ENCODE data around the gene ZNF446.
"Not testable (repeated sequence)": the region's sequence is repeated elsewhere in the genome, so short reads cannot be mapped to it uniquely, and the experiment has no call there.

Gene ZNF446

GRCh38 chr19:58440556-58440955 lies 35.6 kb upstream of the ZNF446 start:
- Histone ChIP-seq H3K56ac (ENCODE audit: low read length) (no peak overlapping the region), H3K4me1 (ENCODE audit: control insufficient read depth, low read depth, low read length) (no peaks in the 10 kb centered on the region), H3K18ac (ENCODE audit: low read length) (no peak overlapping the region), H3K9ac (ENCODE audit: low read length) (no peak overlapping the region), H4K8ac (ENCODE audit: low read depth, low read length) (no peak overlapping the region), H3K79me2 (ENCODE audit: control insufficient read depth, insufficient read depth, low read length) (no peaks in the 10 kb centered on the region), H2BK15ac (replicated peaks; ENCODE audit: low read depth) (no peak overlapping the region), H3K27ac (ENCODE audit: low read depth, low read length) (no peak overlapping the region), H2AK5ac (ENCODE audit: low read length) (no peak overlapping the region), H3K4ac (ENCODE audit: low read depth, low read length) (no peak overlapping the region), H3K4me2 (ENCODE audit: low read length) (peak overlapping the region; percentile 50), H3K27me3 (ENCODE audit: insufficient read depth, low read length, poor library complexity) (no peaks in the 10 kb centered on the region), H3K23ac (ENCODE audit: low read length) (no peak overlapping the region), H3K79me1 (ENCODE audit: low read length) (no peaks in the 10 kb centered on the region), H4K5ac (ENCODE audit: low read length) (no peak overlapping the region), H3K36me3 (ENCODE audit: control insufficient read depth, insufficient read depth, low read length) (no peaks in the 10 kb centered on the region), H3K4me3 (ENCODE audit: low read length) (peak overlapping the region; percentile 16), H2BK5ac (ENCODE audit: low read length) (no peak overlapping the region), H2BK120ac (ENCODE audit: low read depth, low read length) (no peak overlapping the region)
- WGBS (ENCODE audit: extremely low coverage, insufficient coverage, low lambda C conversion rate): no CpG with 5 or more reads among the region's 31 CpGs
- DNase-seq: no peak

- not testable (repeated sequence) for H4K5ac ChIP-seq (ENCODE audit: low read length); DNase-seq; H3K23ac ChIP-seq (ENCODE audit: low read length); H3K4ac ChIP-seq (ENCODE audit: low read depth, low read length); H2BK120ac ChIP-seq (ENCODE audit: low read depth, low read length); H3K36me3 ChIP-seq (ENCODE audit: control insufficient read depth, insufficient read depth, low read length); H3K27ac ChIP-seq (ENCODE audit: low read depth, low read length); H2BK5ac ChIP-seq (ENCODE audit: low read length); H3K18ac ChIP-seq (ENCODE audit: low read length); H3K4me1 ChIP-seq (ENCODE audit: control insufficient read depth, low read depth, low read length); H2AK5ac ChIP-seq (ENCODE audit: low read length); H3K79me1 ChIP-seq (ENCODE audit: low read length); H3K79me2 ChIP-seq (ENCODE audit: control insufficient read depth, insufficient read depth, low read length); H2BK15ac ChIP-seq (replicated peaks; ENCODE audit: low read depth); H3K27me3 ChIP-seq (ENCODE audit: insufficient read depth, low read length, poor library complexity); H3K4me3 ChIP-seq (ENCODE audit: low read length); H3K9ac ChIP-seq (ENCODE audit: low read length); H3K4me2 ChIP-seq (ENCODE audit: low read length); H4K8ac ChIP-seq (ENCODE audit: low read depth, low read length); H3K56ac ChIP-seq (ENCODE audit: low read length)
- WGBS (ENCODE audit: extremely low coverage, insufficient coverage, low lambda C conversion rate): no CpG with 5 or more reads among the region's 7 CpGs
Measured at GRCh38 chr19:58442986-58443385, 33.2 kb upstream of the ZNF446 start.

- H4K5ac ChIP-seq (ENCODE audit: low read length); H2BK15ac ChIP-seq (replicated peaks; ENCODE audit: low read depth); H3K79me1 ChIP-seq (ENCODE audit: low read length); H4K8ac ChIP-seq (ENCODE audit: low read depth, low read length); H3K18ac ChIP-seq (ENCODE audit: low read length); H3K56ac ChIP-seq (ENCODE audit: low read length); DNase-seq; H3K36me3 ChIP-seq (ENCODE audit: control insufficient read depth, insufficient read depth, low read length); H3K27ac ChIP-seq (ENCODE audit: low read depth, low read length); H3K79me2 ChIP-seq (ENCODE audit: control insufficient read depth, insufficient read depth, low read length); H3K4me1 ChIP-seq (ENCODE audit: control insufficient read depth, low read depth, low read length); H3K27me3 ChIP-seq (ENCODE audit: insufficient read depth, low read length, poor library complexity); H3K9ac ChIP-seq (ENCODE audit: low read length); H2AK5ac ChIP-seq (ENCODE audit: low read length); H3K4me2 ChIP-seq (ENCODE audit: low read length); H3K4me3 ChIP-seq (ENCODE audit: low read length); H3K23ac ChIP-seq (ENCODE audit: low read length); H2BK5ac ChIP-seq (ENCODE audit: low read length); H2BK120ac ChIP-seq (ENCODE audit: low read depth, low read length); H3K4ac ChIP-seq (ENCODE audit: low read depth, low read length): not testable (repeated sequence)
- no CpG with 5 or more reads among the region's 3 CpGs for WGBS (ENCODE audit: extremely low coverage, insufficient coverage, low lambda C conversion rate)
Measured at GRCh38 chr19:58448860-58449259, 27.3 kb upstream of the ZNF446 start.

- not testable (repeated sequence) for H3K4ac ChIP-seq (ENCODE audit: low read depth, low read length); H4K5ac ChIP-seq (ENCODE audit: low read length); H3K4me2 ChIP-seq (ENCODE audit: low read length); H3K79me2 ChIP-seq (ENCODE audit: control insufficient read depth, insufficient read depth, low read length); H3K4me3 ChIP-seq (ENCODE audit: low read length); H3K79me1 ChIP-seq (ENCODE audit: low read length); H3K18ac ChIP-seq (ENCODE audit: low read length); H2BK120ac ChIP-seq (ENCODE audit: low read depth, low read length); H3K27ac ChIP-seq (ENCODE audit: low read depth, low read length); H3K27me3 ChIP-seq (ENCODE audit: insufficient read depth, low read length, poor library complexity); DNase-seq; H3K4me1 ChIP-seq (ENCODE audit: control insufficient read depth, low read depth, low read length); H3K9ac ChIP-seq (ENCODE audit: low read length); H4K8ac ChIP-seq (ENCODE audit: low read depth, low read length); H2BK15ac ChIP-seq (replicated peaks; ENCODE audit: low read depth); H2BK5ac ChIP-seq (ENCODE audit: low read length); H3K23ac ChIP-seq (ENCODE audit: low read length); H3K36me3 ChIP-seq (ENCODE audit: control insufficient read depth, insufficient read depth, low read length); H2AK5ac ChIP-seq (ENCODE audit: low read length); H3K56ac ChIP-seq (ENCODE audit: low read length)
- WGBS (ENCODE audit: extremely low coverage, insufficient coverage, low lambda C conversion rate): no CpG with 5 or more reads among the region's 5 CpGs
Measured at GRCh38 chr19:58449980-58450379, 26.2 kb upstream of the ZNF446 start.

GRCh38 chr19:58450856-58451357 lies 25.2 kb upstream of the ZNF446 start:
- H3K4ac ChIP-seq (ENCODE audit: low read depth, low read length): no peak overlapping the region
- no peak overlapping the region for H2BK120ac ChIP-seq (ENCODE audit: low read depth, low read length)
- H2BK15ac ChIP-seq (replicated peaks; ENCODE audit: low read depth): no peak overlapping the region
- H3K18ac ChIP-seq (ENCODE audit: low read length): no peak overlapping the region
- no peaks in the 10 kb centered on the region for H3K27me3 ChIP-seq (ENCODE audit: insufficient read depth, low read length, poor library complexity)
- no peak overlapping the region for H2BK5ac ChIP-seq (ENCODE audit: low read length)
- H2AK5ac ChIP-seq (ENCODE audit: low read length): no peak overlapping the region
- no CpG with 5 or more reads among the region's 11 CpGs for WGBS (ENCODE audit: extremely low coverage, insufficient coverage, low lambda C conversion rate)
- DNase-seq: no peak
- no peaks in the 10 kb centered on the region for H3K79me2 ChIP-seq (ENCODE audit: control insufficient read depth, insufficient read depth, low read length)
- H3K27ac ChIP-seq (ENCODE audit: low read depth, low read length): no peak overlapping the region
- H3K4me3 ChIP-seq (ENCODE audit: low read length): no peak overlapping the region
- H3K9ac ChIP-seq (ENCODE audit: low read length): peak overlapping the region; percentile 30
- no peak overlapping the region for H3K23ac ChIP-seq (ENCODE audit: low read length)
- H3K79me1 ChIP-seq (ENCODE audit: low read length): no peaks in the 10 kb centered on the region
- H4K8ac ChIP-seq (ENCODE audit: low read depth, low read length): no peak overlapping the region
- no peaks in the 10 kb centered on the region for H3K36me3 ChIP-seq (ENCODE audit: control insufficient read depth, insufficient read depth, low read length)
- H3K4me1 ChIP-seq (ENCODE audit: control insufficient read depth, low read depth, low read length): no peaks in the 10 kb centered on the region
- peak overlapping the region; percentile 57 for H3K56ac ChIP-seq (ENCODE audit: low read length)
- H4K5ac ChIP-seq (ENCODE audit: low read length): no peak overlapping the region
- peak overlapping the region; percentile 79 for H3K4me2 ChIP-seq (ENCODE audit: low read length)

- Histone ChIP-seq H3K9ac (ENCODE audit: low read length) (peak within 1 kb of the TSS; percentile 78), H2AK5ac (ENCODE audit: low read length) (no peak within 1 kb of the TSS), H3K4me2 (ENCODE audit: low read length) (peak within 1 kb of the TSS; percentile 79), H3K27me3 (ENCODE audit: insufficient read depth, low read length, poor library complexity) (no peaks in the 10 kb centered on the region), H3K4ac (ENCODE audit: low read depth, low read length) (no peak within 1 kb of the TSS), H4K8ac (ENCODE audit: low read depth, low read length) (no peak within 1 kb of the TSS), H2BK120ac (ENCODE audit: low read depth, low read length) (no peak within 1 kb of the TSS), H4K5ac (ENCODE audit: low read length) (no peak within 1 kb of the TSS), H3K79me2 (ENCODE audit: control insufficient read depth, insufficient read depth, low read length) (no peaks in the 10 kb centered on the region), H3K27ac (ENCODE audit: low read depth, low read length) (no peak within 1 kb of the TSS), H3K4me1 (ENCODE audit: control insufficient read depth, low read depth, low read length) (no peaks in the 10 kb centered on the region), H3K56ac (ENCODE audit: low read length) (peak within 1 kb of the TSS; percentile 84), H2BK5ac (ENCODE audit: low read length) (no peak within 1 kb of the TSS), H3K18ac (ENCODE audit: low read length) (no peak within 1 kb of the TSS), H3K79me1 (ENCODE audit: low read length) (no peaks in the 10 kb centered on the region), H3K36me3 (ENCODE audit: control insufficient read depth, insufficient read depth, low read length) (no peaks in the 10 kb centered on the region), H2BK15ac (replicated peaks; ENCODE audit: low read depth) (no peak within 1 kb of the TSS), H3K23ac (ENCODE audit: low read length) (no peak within 1 kb of the TSS), H3K4me3 (ENCODE audit: low read length) (peak within 1 kb of the TSS; percentile 61)
- peak; percentile 98 for DNase-seq
- no CpG with 5 or more reads among the region's 79 CpGs for WGBS (ENCODE audit: extremely low coverage, insufficient coverage, low lambda C conversion rate)
Measured at GRCh38 chr19:58451358-58452101, 24.6 kb upstream of the ZNF446 start, which contains the start of gene ZNF324B. Gene ZNF324B, plus strand, starts transcription at chr19:58451622. Its CDS starts 2,080 bp downstream, at chr19:58453702.

Measured in mesendoderm (in vitro differentiated cells).